Esophagus squamous epithelium (tissue), 5 donors: ENCODE data around the gene TRAK1. TPM values are rescaled to one million over a fixed set of nuclear protein-coding genes. Genes with fewer than 3 reads are reported as not detected.

Experiments used
- DNase-seq: peaks from one replicate; lab custom pipeline; 2025; lab: John Stamatoyannopoulos, UW
- H3K27ac ChIP-seq, 4 donors: fragments of 200-600 bp; sonication (generic); one replicate each; pipeline ENCODE4 v1.5.1; 2016 to 2019; ENCODE audit warnings: mild to moderate bottlenecking in 1 of 4
- H3K27me3 ChIP-seq, 4 donors: fragments of 200-600 bp; sonication (generic); 1 replicate in 3 of 4; 2 replicates in 1 of 4; pipeline versions ENCODE4 v1.5.1 to v1.6.0; 2017 to 2021; ENCODE audit warnings: antibody characterized with exemption in 1 of 4
- H3K36me3 ChIP-seq, 3 donors: fragments of 200-600 bp; sonication (generic); one replicate each; pipeline ENCODE4 v1.5.1; 2016 to 2019
- H3K4me1 ChIP-seq, 3 donors: fragments of 200-600 bp; sonication (generic); one replicate each; pipeline ENCODE4 v1.5.1; 2017 to 2019
- H3K4me3 ChIP-seq, 4 donors: fragments of 200-600 bp; sonication (generic); 1 replicate in 3 of 4; 2 replicates in 1 of 4; pipeline ENCODE4 v1.5.1; 2016 to 2019; ENCODE audit warnings: mild to moderate bottlenecking in 2 of 4, moderate library complexity in 1 of 4
- H3K9me3 ChIP-seq, 3 donors: fragments of 200-600 bp; sonication (generic); one replicate each; pipeline ENCODE4 v1.5.1; 2016 to 2019
- CTCF ChIP-seq, 6 experiments: fragments of 450-650 bp in 4 of 6; fragments of 200-600 bp in 2 of 6; sonication (generic) in 2 of 6; IDR thresholded peaks; one replicate each; pipeline ENCODE4 v1.5.1; 2016 to 2019; ENCODE audit warnings: antibody characterized with exemption in 6 of 6, mild to moderate bottlenecking in 4 of 6, moderate library complexity in 4 of 6
- POLR2A ChIP-seq, 4 donors: fragments of 450-650 bp; IDR thresholded peaks; one replicate each; pipeline ENCODE4 v1.6.1; 2017; ENCODE audit warnings: antibody characterized with exemption in 4 of 4, mild to moderate bottlenecking in 4 of 4, moderate library complexity in 3 of 4
- WGBS, 2 donors: methylation state at CpG; one replicate each; pipeline ENCODE4 v1.1.5; 2018; 5-methylcytosine and 5-hydroxymethylcytosine counted together
- intact Hi-C: fragments of 100-400 bp; cut with DNase I; formaldehyde crosslinking; loops from one replicate; pipeline ENCODE4 v1.15.0; 2022
- total RNA-seq, 4 donors: library from RNA; depleted of rRNA; stranded (reverse); fragments of >200 nt; gene quantifications; one replicate each; pipeline ENCODE4 v1.1.0, GENCODE V29; 2016
- donor health status: DM: yes; HTN: yes; CAD: no.

Gene TRAK1
- total RNA-seq, 4 donors from 2014 or later, result 31.8 to 40.6 (median 37.7) TPM

GRCh38 chr3:42085641-42086376 is 5.3 kb upstream of the TRAK1 start:
- H3K27me3 ChIP-seq, result no peaks in the 10 kb centered on the region
- no peak for TF ChIP-seq CTCF (IDR thresholded peaks at IDR 0.05)
- no peak for TF ChIP-seq POLR2A (IDR thresholded peaks at IDR 0.05)

GRCh38 chr3:42088803-42089530 is 2.2 kb upstream of the TRAK1 start:
- no peak for TF ChIP-seq POLR2A (IDR thresholded peaks at IDR 0.05)
- TF ChIP-seq CTCF (IDR thresholded peaks at IDR 0.05), result no peak
- 85 to 86% methylated on average over 11 of the region's 11 CpGs for WGBS, 2 donors
- no peaks in the 10 kb centered on the region for H3K9me3 ChIP-seq
- no peak overlapping the region for H3K4me3 ChIP-seq
- no peak for DNase-seq
- H3K36me3 ChIP-seq, result peaks cover 0 to 31% (median 0%) of the 10 kb centered on the region in 3 donors
- no peak overlapping the region for H3K27ac ChIP-seq
- H3K4me1 ChIP-seq, result peaks cover 0 to 72% (median 28%) of the 10 kb centered on the region in 3 donors
- H3K27me3 ChIP-seq, result no peaks in the 10 kb centered on the region
- intact Hi-C loops, result no loop called here

More at GRCh38 chr3:42085641-42086376, 5.3 kb upstream of the TRAK1 start:
- no peak overlapping the region for H3K27ac ChIP-seq
- no peak for DNase-seq
- H3K36me3 ChIP-seq, result peaks cover 0 to 31% (median 0%) of the 10 kb centered on the region in 3 donors
- WGBS, 2 donors, result 74 to 84% methylated on average over 9 to 11 of the region's 11 CpGs
- H3K4me3 ChIP-seq, result no peak overlapping the region
- no peaks in the 10 kb centered on the region for H3K9me3 ChIP-seq
- H3K4me1 ChIP-seq, result peaks cover 19 to 71% (median 32%) of the 10 kb centered on the region in 3 donors
- intact Hi-C loops, result no loop called here

- Histone ChIP-seq H3K36me3 (peaks cover 0 to 33% (median 0%) of the 10 kb centered on the region in 3 donors), H3K9me3 (no peaks in the 10 kb centered on the region), H3K27me3 (no peaks in the 10 kb centered on the region), H3K4me3 (peak overlapping the region; percentile 45 to 65 (median 56)), H3K4me1 (peaks cover 4 to 69% (median 36%) of the 10 kb centered on the region in 3 donors), H3K27ac (peak overlapping the region; percentile 87 to 90 (median 88))
- intact Hi-C loops, result no loop called here
- WGBS, 2 donors, result 36 to 59% methylated on average over 2 to 3 of the region's 3 CpGs
- no peak for DNase-seq
- TF ChIP-seq CTCF (IDR thresholded peaks at IDR 0.05) (no peak), POLR2A (IDR thresholded peaks at IDR 0.05) (no peak)
Measured at GRCh38 chr3:42092006-42092405, 849 bp downstream of the TRAK1 start.

- no peak for TF ChIP-seq CTCF (IDR thresholded peaks at IDR 0.05)
- TF ChIP-seq POLR2A (IDR thresholded peaks at IDR 0.05), result no peak
- H3K4me1 ChIP-seq, result peaks cover 4 to 90% (median 52%) of the 10 kb centered on the region in 3 donors
- intact Hi-C loops, result no loop called here
- no peaks in the 10 kb centered on the region for H3K27me3 ChIP-seq
- peak overlapping the region; percentile 58 to 90 (median 78) for H3K27ac ChIP-seq
- DNase-seq, result no peak
- H3K9me3 ChIP-seq, result no peaks in the 10 kb centered on the region
- peaks cover 0 to 11% (median 0%) of the 10 kb centered on the region in 3 donors for H3K36me3 ChIP-seq
- peak overlapping the region in 1 of 4 donors; percentile 28 for H3K4me3 ChIP-seq
- 44 to 58% methylated on average over 4 of the region's 4 CpGs for WGBS, 2 donors
Measured at GRCh38 chr3:42094128-42094527, 3.0 kb downstream of the TRAK1 start.
